NOMO-1 (cell line): Measurements from ENCODE around the gene LRRC4C.
A peak's percentile ranks its signal among the peaks of the same experiment; 100 is the strongest.

ENCODE experiments used
- DNase-seq, 2 experiments: peaks; one replicate each; lab custom pipeline; 2025; ENCODE audit not compliant: unreplicated experiment in 2 of 2; lab: John Stamatoyannopoulos, UW

The LRRC4C gene

GRCh38 chr11:41145420-41145819 is 314.0 kb downstream of the LRRC4C start:
- no peak for DNase-seq

GRCh38 chr11:41134971-41135370 is 324.5 kb downstream of the LRRC4C start:
- no peak for DNase-seq

GRCh38 chr11:41133023-41133422 is 326.4 kb downstream of the LRRC4C start:
- DNase-seq, result no peak

GRCh38 chr11:41121600-41121999 is 337.9 kb downstream of the LRRC4C start:
- no peak for DNase-seq

- DNase-seq, result no peak
These were observed 340.0 kb downstream of the LRRC4C start for GRCh38 chr11:41119484-41119883.

DNA sequence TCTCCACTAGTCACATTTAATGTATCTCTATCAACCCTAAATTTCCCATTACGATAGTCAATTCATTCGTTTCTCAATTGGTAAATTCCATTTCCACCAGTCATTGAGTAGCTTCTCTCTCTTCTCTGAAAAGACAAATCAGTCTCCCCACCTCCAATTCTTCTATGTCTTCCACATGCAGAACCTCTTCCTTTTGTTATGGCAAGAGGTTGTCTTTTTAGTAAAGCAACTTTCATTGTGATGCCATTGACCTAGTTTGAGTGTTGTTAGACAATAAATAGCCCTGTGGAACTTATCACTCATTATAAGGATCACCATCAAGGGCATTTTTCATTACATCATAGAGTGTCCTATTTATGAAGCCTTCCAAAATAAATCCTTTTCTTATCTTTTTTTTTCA is 340.9 kb downstream of the LRRC4C start:
- DNase-seq, result no peak

- no peak for DNase-seq
These were observed 342.5 kb downstream of the LRRC4C start for GRCh38 chr11:41116970-41117369.

DNA sequence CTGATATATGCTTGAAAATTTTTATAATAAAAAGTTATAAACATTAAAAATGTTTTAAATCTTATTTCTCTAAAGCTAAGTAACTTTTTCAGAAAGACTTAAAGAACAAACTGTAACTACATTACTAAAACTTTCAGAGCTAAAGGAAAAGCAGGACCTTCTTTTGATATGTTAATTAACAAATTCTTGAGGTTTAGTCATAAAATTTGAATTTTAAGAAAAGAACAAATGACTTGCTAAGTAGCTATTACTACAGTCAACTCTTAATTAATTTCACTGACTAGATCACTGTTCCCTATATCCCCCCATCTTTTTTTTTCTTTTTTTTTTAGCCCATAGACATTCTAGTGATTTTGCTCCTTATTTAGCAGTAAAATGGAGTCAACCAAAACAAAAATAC is 344.4 kb downstream of the LRRC4C start:
- no peak for DNase-seq

- no peak for DNase-seq
These were observed 346.3 kb downstream of the LRRC4C start for GRCh38 chr11:41113160-41113559.

DNA sequence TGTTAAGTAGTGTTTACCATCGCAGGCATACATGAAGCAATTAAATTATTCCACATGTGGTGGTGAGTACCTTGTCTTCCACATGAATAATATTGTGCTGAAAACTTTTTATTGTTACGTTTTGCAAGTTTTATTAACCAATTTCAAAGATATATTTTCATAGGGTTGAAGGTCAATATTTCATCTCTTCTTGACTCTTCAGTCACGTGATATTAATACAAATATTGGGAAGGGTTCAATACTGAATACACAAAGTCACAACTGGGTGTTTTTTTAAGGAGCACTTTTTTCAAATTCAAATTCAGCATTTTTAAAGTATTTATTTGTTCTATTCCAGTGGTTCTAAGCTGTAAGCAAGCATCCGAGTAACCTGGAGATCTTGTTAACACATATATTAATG is 348.9 kb downstream of the LRRC4C start:
- no peak for DNase-seq

GRCh38 chr11:41102471-41102870 is 357.0 kb downstream of the LRRC4C start:
- peak in 1 of 2 experiments; percentile 15 for DNase-seq

- DNase-seq, result no peak
These were observed 359.8 kb downstream of the LRRC4C start for GRCh38 chr11:41099654-41100053.

DNA sequence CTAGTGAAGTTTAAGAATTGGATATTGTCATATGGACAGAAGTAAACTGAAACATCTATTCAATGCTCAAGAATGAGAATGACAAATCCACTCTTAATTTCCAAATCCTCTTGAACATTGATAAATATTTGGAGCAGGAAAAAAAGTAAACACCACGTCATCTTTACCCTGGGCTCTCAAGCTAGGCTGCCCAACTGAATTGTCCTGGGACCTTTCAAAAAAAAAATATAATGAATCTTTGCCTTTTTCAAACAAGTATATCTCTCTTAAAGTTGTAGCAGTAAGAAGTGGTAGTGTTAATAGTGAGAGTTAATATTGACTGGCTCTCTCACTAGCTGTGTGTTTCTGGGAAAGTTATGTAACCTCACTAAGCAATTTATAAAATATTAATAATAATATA is 374.3 kb downstream of the LRRC4C start:
- no peak for DNase-seq

GRCh38 chr11:41081756-41082285 is 377.6 kb downstream of the LRRC4C start:
- no peak for DNase-seq

- DNase-seq, result no peak
These were observed 385.1 kb downstream of the LRRC4C start for GRCh38 chr11:41074318-41074717.

- DNase-seq, result no peak
These were observed 394.0 kb downstream of the LRRC4C start for GRCh38 chr11:41065432-41065831.

GRCh38 chr11:41058138-41058537 is 401.3 kb downstream of the LRRC4C start:
- no peak for DNase-seq

DNA sequence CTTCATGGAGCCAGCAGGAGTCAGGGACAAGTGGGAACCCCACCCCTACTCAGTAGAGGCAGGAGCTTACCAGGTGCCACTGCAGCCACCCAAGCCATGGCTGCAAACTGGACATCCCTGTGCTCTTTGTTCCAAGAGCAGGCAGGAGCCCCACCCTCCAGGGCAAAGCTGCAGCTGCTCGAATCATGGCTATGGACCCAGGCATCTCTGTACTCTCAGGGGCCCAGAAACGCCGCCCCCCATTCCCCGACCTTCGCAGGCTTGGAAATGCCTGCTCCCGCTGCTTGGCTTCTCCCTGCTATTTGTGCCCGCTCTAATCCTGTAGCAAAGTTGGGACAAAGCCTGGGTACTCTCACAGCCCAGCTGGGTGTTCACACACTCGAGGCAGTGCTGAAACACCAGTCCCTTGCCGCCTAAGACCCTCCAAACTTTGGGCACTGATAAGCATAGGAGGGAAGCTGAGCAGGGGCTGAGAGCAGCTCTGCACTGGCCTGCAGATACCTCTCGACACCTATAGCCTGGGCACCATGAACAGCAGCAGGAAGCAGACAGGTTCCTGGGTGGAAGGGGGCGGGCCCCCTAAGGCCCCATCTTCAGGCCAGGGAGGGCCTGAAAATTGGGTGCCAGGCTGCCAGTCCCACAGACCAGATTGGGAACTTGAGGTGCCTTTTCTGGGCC is 402.4 kb downstream of the LRRC4C start:
- DNase-seq, result no peak

DNA sequence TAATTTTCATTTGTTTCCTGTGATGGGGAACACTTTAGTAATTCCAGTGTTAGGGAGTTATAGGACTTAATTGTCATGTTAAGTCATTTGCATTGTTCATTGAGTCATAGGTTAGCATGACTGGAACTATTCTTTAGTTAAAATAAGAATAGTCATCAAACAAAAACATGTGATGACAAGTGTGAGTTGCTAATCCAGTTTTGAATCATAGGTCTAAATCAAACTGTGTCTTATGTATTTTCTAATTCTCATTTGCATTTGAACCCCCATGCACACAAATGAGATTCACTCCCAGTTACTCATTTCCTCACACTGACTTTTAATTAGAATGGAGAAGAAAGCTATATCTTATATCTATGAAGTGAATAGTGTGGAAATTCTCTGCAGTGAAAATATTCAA is 405.6 kb downstream of the LRRC4C start:
- DNase-seq, result no peak

DNA sequence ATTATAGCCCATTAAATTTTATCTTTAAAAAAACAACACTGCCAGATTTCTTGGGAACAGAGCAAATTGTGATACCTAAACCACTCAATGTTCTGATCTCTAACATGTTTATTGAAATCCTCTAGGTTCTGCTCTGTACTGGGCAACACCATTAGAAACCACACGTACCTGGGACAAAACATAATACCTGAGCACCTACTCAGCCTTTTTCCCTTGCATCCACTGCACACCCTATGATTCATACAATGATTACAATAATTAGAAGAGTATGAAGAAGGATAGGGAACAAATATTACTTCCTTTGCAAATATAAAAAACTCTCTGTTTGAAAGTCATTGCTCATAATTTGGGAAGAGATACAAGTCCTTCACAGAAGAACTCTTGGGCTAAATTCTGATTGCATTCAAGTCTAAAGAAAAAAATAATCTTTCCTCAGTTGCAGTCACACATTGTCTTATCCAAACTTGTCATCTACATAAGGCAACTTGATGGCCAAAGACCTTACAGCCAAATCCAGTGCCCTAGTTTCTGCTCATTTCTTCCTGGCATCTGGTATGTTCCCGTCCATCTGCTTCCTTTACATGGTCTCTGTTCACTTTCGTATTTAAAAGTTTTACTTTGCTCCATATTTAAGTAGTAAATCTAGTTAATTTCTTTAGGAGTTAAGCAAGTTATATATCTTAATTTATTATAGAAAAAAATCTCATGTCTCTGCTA is 407.4 kb downstream of the LRRC4C start:
- DNase-seq, result no peak

DNA sequence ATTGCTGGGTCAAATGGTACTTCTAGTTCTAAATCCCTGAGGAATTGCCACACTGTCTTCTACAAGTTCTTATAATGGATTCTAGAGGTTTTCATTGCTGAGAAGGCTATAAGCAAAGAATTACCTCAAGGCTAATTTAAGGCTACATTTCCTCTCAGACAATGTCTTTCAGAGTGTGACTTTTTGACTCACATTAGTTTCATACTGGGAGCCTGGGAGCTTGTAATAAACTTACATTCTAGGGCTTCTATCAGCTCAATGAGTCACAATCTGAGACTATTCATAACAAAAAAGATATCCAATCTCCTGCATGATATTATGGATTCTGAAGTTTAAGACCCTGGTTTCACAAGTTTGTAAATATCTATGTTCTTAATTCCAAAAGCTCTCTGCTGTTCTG is 408.7 kb downstream of the LRRC4C start:
- DNase-seq, result no peak

DNA sequence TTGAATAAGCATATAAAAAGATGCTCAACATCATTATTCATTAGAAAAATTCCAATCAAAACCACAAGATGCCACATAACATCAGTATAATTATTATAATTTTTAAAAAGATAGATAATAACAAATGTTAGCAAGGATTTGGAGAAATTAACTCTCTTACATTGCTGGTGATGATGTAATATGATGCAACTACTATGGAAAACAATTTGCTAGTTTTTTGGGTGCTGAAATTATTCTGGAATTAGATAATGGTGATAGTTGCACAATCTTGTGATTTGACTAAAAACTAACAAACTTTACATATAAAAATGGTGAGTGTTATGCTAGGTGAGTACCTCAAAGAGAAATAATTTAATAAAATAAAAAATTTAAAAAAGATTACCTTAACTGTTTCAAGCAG is 412.2 kb downstream of the LRRC4C start:
- DNase-seq, result no peak
